ENCODE results near the gene AKT2. TPM values are rescaled to one million over a fixed set of nuclear protein-coding genes. Genes with fewer than 3 reads are reported as not detected.

The AKT2 gene
- total and polyA plus RNA-seq, 2 of the 8 experiments (the other 6 are each of a cell fraction or from before 2014, with no cell fraction given), result 151 to 183 TPM

- TF ChIP-seq TAF7 (optimal IDR thresholded peaks at IDR 0.05; ENCODE audit: borderline replicate concordance, low read depth, low read length), result no peak
- no peak for TF ChIP-seq POLR2AphosphoS5 (IDR thresholded peaks at IDR 0.05; ENCODE audit: low read depth, low read length)
- no peak for TF ChIP-seq TCF12 (IDR thresholded peaks at IDR 0.05; ENCODE audit: low read depth, low read length)
Observed at GRCh38 chr19:40320558-40320935, 35.4 kb upstream of the AKT2 start (continued).

Measured in H1 (cell line).